ENCODE results near the gene MAPK14. TPM values are rescaled to one million over a fixed set of nuclear protein-coding genes. Genes with fewer than 3 reads are reported as not detected.

Gene MAPK14
- total RNA-seq, 4 donors from 2014 or later, result 85.2 to 201 (median 124) TPM

DNA sequence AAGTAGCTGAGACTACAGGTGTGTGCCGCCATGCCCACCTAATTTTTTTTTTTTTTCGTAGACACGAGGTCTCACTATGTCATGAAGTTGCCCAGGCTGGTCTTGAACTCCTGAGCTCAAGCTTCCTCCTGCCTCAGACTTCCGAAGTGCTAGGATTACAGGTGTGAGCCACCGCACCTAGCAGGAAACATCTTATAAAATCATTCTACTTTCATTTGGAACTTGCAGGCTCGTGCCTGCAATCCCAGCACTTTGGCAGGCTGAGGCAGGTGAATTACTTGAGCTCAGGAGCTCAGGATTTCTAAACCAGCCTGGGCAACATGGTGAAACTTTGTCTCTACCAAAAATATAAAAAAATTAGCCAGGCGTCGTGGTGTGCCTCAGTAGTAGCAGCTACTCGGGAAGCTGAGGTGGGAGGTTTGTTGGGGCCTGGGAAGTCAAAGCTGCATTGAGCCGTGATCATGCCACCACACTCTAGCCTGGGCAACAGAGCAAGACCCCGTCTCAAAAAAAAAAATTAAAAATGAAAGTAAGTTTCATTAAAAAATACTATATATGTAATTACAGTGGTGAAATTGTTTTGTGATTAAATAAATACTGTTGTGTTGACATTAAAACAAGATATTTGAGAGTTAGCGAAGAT, 15.1 kb downstream of the MAPK14 start:
- intact Hi-C loops (cut with DNase I), result no loop called here
- no peak for DNase-seq
- no peaks in the 10 kb centered on the region for H3K36me3 ChIP-seq
- no peaks in the 10 kb centered on the region for H3K27me3 ChIP-seq
- peaks cover 36% of the 10 kb centered on the region in 2 donors for H3K4me1 ChIP-seq
- no peak overlapping the region for H3K27ac ChIP-seq
- TF ChIP-seq, protein P1, sequence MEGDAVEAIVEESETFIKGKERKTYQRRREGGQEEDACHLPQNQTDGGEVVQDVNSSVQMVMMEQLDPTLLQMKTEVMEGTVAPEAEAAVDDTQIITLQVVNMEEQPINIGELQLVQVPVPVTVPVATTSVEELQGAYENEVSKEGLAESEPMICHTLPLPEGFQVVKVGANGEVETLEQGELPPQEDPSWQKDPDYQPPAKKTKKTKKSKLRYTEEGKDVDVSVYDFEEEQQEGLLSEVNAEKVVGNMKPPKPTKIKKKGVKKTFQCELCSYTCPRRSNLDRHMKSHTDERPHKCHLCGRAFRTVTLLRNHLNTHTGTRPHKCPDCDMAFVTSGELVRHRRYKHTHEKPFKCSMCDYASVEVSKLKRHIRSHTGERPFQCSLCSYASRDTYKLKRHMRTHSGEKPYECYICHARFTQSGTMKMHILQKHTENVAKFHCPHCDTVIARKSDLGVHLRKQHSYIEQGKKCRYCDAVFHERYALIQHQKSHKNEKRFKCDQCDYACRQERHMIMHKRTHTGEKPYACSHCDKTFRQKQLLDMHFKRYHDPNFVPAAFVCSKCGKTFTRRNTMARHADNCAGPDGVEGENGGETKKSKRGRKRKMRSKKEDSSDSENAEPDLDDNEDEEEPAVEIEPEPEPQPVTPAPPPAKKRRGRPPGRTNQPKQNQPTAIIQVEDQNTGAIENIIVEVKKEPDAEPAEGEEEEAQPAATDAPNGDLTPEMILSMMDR (IDR thresholded peaks at IDR 0.05), result no peak
- no peak for TF ChIP-seq POLR2A (IDR thresholded peaks at IDR 0.05)
- H3K9me3 ChIP-seq, result no peaks in the 10 kb centered on the region
- H3K4me3 ChIP-seq (replicated peaks in 1 of 3), result no peak overlapping the region
- 94 to 96% methylated on average over 12 of the region's 12 CpGs for WGBS, 2 donors

DNA sequence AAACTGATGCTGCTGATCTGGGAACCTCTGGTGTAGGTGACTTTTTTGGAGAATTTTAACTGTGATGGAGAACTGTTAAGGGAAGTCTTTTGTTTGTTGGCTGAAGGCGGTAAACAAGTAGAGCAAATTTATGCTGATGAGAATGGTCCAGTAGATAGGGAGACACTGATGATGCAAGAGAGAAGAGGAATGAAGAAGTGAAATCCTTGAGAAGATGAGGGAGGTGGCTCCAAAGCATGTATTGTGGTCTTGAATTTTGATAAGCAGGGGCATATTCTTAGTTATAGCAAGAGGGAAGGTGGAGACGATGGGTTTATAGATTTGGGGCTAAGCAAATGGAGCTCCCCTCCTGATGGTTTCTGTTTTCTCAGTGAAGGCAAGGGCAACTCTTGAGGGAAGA, 22.0 kb downstream of the MAPK14 start:
- Histone ChIP-seq H3K27ac (no peak overlapping the region), H3K27me3 (no peaks in the 10 kb centered on the region), H3K9me3 (no peaks in the 10 kb centered on the region), H3K4me1 (peaks cover 13 to 31% of the 10 kb centered on the region in 2 donors), H3K4me3 (replicated peaks in 1 of 3) (no peak overlapping the region), H3K36me3 (no peaks in the 10 kb centered on the region)
- intact Hi-C loops (cut with DNase I), result no loop called here
- 93 to 98% methylated on average over 2 of the region's 2 CpGs for WGBS, 2 donors
- TF ChIP-seq, protein P1 (IDR thresholded peaks at IDR 0.05), result no peak
- no peak for TF ChIP-seq POLR2A (IDR thresholded peaks at IDR 0.05)
- no peak for DNase-seq

- H3K4me3 ChIP-seq (replicated peaks in 1 of 3), result no peak overlapping the region
- H3K4me1 ChIP-seq, result peaks cover 13 to 31% of the 10 kb centered on the region in 2 donors
- no peak for TF ChIP-seq POLR2A (IDR thresholded peaks at IDR 0.05)
- TF ChIP-seq, protein P1 (IDR thresholded peaks at IDR 0.05), result no peak
- no peaks in the 10 kb centered on the region for H3K27me3 ChIP-seq
- no peaks in the 10 kb centered on the region for H3K36me3 ChIP-seq
- no peaks in the 10 kb centered on the region for H3K9me3 ChIP-seq
- peak in 1 of 2 donors; percentile 21 for DNase-seq
- intact Hi-C loops (cut with DNase I), result no loop called here
- 19 to 31% methylated on average over 1 of the region's 1 CpG for WGBS, 2 donors
- peak overlapping the region in 1 of 3 donors; percentile 27 for H3K27ac ChIP-seq
Measured at GRCh38 chr6:36050305-36050704, 22.7 kb downstream of the MAPK14 start.

DNA sequence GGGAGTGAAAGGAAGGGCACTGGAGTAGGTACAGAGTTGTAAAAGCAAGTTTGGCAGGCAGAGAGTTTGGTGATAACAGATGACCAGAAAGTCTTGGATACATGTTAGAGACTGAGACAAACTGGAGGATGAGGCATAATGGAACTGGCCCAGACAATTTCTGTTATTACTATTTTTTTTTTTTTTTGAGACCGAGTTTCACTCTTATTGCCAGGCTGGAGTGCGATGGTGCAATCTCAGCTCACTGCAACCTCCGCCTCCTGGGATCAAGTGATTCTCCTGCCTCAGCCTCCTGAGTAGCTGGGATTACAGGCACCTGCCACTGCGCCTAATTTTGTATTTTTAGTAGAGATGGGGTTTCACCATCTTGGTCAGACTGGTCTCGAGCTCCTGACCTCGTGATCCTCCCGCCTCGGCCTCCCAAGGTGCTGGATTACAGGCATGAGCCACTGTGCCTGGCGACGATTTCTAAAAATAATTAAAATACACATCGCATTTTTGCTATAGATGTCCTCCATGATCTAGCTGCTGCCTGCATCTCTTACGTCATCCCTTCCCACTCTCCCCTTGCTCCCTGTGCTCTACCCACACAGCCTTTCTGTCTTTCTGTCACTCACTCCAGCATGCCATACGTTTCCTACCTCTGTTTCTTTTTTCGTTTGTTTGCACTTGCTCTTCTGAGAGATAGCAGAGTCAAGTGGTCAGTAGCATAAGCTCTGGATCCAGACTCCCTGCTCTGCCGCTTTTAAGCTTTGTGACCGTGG, 23.5 kb downstream of the MAPK14 start:
- peaks cover 13 to 31% of the 10 kb centered on the region in 2 donors for H3K4me1 ChIP-seq
- peak overlapping the region in 1 of 3 donors; percentile 27 for H3K27ac ChIP-seq
- H3K27me3 ChIP-seq, result no peaks in the 10 kb centered on the region
- no peak overlapping the region for H3K4me3 ChIP-seq (replicated peaks in 1 of 3)
- WGBS, 2 donors, result 84 to 93% methylated on average over 16 of the region's 16 CpGs
- H3K36me3 ChIP-seq, result no peaks in the 10 kb centered on the region
- intact Hi-C loops (cut with DNase I), result no loop called here
- no peak for DNase-seq
- no peak for TF ChIP-seq POLR2A (IDR thresholded peaks at IDR 0.05)
- TF ChIP-seq, protein P1 (IDR thresholded peaks at IDR 0.05), result no peak
- H3K9me3 ChIP-seq, result no peaks in the 10 kb centered on the region

DNA sequence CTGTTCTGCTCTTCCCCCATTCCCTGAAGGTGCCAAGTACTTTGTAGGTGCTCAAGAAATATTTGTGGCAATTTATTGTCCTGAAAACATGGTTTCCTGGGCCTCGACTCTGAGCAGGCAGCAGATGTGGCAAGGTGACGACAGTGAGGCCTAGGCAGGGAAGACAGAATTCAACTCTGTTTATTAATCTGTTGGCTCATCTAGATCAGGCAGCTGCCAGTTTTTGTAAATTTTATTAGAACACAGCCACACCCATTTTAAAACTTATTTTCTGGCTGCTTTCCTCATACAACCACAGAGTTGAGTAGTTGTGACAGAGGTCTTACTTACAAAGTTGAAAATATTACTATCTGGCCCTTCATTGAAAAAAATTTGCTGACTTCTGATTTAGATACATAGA, 24.5 kb downstream of the MAPK14 start:
- H3K27me3 ChIP-seq, result no peaks in the 10 kb centered on the region
- WGBS, 2 donors, result 65 to 79% methylated on average over 2 of the region's 2 CpGs
- intact Hi-C loops (cut with DNase I), result no loop called here
- TF ChIP-seq, protein P1 (IDR thresholded peaks at IDR 0.05), result no peak
- H3K36me3 ChIP-seq, result no peaks in the 10 kb centered on the region
- no peak for DNase-seq
- H3K9me3 ChIP-seq, result no peaks in the 10 kb centered on the region
- peak overlapping the region in 1 of 3 donors; percentile 22 for H3K27ac ChIP-seq
- H3K4me1 ChIP-seq, result peaks cover 13 to 26% of the 10 kb centered on the region in 2 donors
- H3K4me3 ChIP-seq (replicated peaks in 1 of 3), result no peak overlapping the region
